ENCODE data around the gene KCNQ2. TPM values are rescaled to one million over a fixed set of nuclear protein-coding genes. Genes with fewer than 3 reads are reported as not detected.
A peak's percentile ranks its signal among the peaks of the same experiment; 100 is the strongest.

KCNQ2 gene
- total RNA-seq, 1 experiment from 2014 or later, result 86.5 TPM

GRCh38 chr20:63486300-63486855, 13.9 kb upstream of the KCNQ2 start:
- H3K36me3 ChIP-seq (ENCODE audit: control insufficient read depth in 1 of 2, insufficient read depth in 2 of 2, low read length in 2 of 2), result peaks cover 11 to 23% of the 10 kb centered on the region in 2 experiments
- no peak for TF ChIP-seq ELF1 (IDR thresholded peaks at IDR 0.05; ENCODE audit: borderline replicate concordance, low read depth)
- no peak for TF ChIP-seq SP1 (IDR thresholded peaks at IDR 0.05; ENCODE audit: low read depth)
- no peak for TF ChIP-seq SRF (IDR thresholded peaks at IDR 0.05; ENCODE audit: low read depth)
- TF ChIP-seq, protein P1, sequence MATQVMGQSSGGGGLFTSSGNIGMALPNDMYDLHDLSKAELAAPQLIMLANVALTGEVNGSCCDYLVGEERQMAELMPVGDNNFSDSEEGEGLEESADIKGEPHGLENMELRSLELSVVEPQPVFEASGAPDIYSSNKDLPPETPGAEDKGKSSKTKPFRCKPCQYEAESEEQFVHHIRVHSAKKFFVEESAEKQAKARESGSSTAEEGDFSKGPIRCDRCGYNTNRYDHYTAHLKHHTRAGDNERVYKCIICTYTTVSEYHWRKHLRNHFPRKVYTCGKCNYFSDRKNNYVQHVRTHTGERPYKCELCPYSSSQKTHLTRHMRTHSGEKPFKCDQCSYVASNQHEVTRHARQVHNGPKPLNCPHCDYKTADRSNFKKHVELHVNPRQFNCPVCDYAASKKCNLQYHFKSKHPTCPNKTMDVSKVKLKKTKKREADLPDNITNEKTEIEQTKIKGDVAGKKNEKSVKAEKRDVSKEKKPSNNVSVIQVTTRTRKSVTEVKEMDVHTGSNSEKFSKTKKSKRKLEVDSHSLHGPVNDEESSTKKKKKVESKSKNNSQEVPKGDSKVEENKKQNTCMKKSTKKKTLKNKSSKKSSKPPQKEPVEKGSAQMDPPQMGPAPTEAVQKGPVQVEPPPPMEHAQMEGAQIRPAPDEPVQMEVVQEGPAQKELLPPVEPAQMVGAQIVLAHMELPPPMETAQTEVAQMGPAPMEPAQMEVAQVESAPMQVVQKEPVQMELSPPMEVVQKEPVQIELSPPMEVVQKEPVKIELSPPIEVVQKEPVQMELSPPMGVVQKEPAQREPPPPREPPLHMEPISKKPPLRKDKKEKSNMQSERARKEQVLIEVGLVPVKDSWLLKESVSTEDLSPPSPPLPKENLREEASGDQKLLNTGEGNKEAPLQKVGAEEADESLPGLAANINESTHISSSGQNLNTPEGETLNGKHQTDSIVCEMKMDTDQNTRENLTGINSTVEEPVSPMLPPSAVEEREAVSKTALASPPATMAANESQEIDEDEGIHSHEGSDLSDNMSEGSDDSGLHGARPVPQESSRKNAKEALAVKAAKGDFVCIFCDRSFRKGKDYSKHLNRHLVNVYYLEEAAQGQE (IDR thresholded peaks at IDR 0.05; ENCODE audit: low read depth), result no peak
- no peak for TF ChIP-seq FOSL1 (IDR thresholded peaks at IDR 0.05; ENCODE audit: low read depth)
- TF ChIP-seq YY1 (IDR thresholded peaks at IDR 0.05; ENCODE audit: extremely low read depth, insufficient replicate concordance, low read depth, low read length), result no peak
- no peak for TF ChIP-seq CBX3 (IDR thresholded peaks at IDR 0.05; ENCODE audit: low read depth)
- no peak for TF ChIP-seq CTCF (IDR thresholded peaks at IDR 0.05 in 2 of 3, conservative IDR thresholded peaks at IDR 0.05 in 1 of 3; ENCODE audit: borderline replicate concordance in 1 of 3, insufficient read depth in 1 of 3, low read depth in 2 of 3, low read length in 2 of 3)
- TF ChIP-seq ZNF274 (IDR thresholded peaks at IDR 0.05; ENCODE audit: low read depth, low read length), result no peak
- no peak for TF ChIP-seq ZFX (IDR thresholded peaks at IDR 0.05)
- TF ChIP-seq EGR1 (IDR thresholded peaks at IDR 0.05; ENCODE audit: low read depth), result no peak
- no peak for TF ChIP-seq SIN3A (IDR thresholded peaks at IDR 0.05; ENCODE audit: low read depth)
- H3K9ac ChIP-seq (ENCODE audit: low read length), result no peak overlapping the region
- H3K4me2 ChIP-seq (ENCODE audit: low read length), result no peak overlapping the region
- DNase-seq (ENCODE audit: low read depth, low spot score), result no peak
- H3K4me3 ChIP-seq (replicated peaks in 1 of 2; ENCODE audit: low read depth in 1 of 2, low read length in 2 of 2), result no peak overlapping the region
- ATAC-seq, result peak; percentile 13; the same call in 1 of the 2 replicates
- no peak overlapping the region for H2AFZ ChIP-seq (ENCODE audit: low read depth, low read length, poor library complexity, severe bottlenecking)
- ChIA-PET CTCF (no interaction called here), POLR2A (no interaction called here), RAD21 (ENCODE audit: low non-redundant PET in 1 of 2, low total read pairs in 2 of 2, uncharacterized antibody in 2 of 2, unreplicated experiment in 2 of 2) (no interaction called here)
- no peak overlapping the region for H3K27ac ChIP-seq (ENCODE audit: low read depth, low read length)
- no peaks in the 10 kb centered on the region for H4K20me1 ChIP-seq (ENCODE audit: insufficient read depth)
- intact Hi-C loops (cut with micrococcal nuclease), result no loop called here
- no TSS peak for BruUV-seq (replicated peaks)
- H3K79me2 ChIP-seq (ENCODE audit: insufficient read depth, low read length), result no peaks in the 10 kb centered on the region
- no peaks in the 10 kb centered on the region for H3K27me3 ChIP-seq (ENCODE audit: insufficient read depth, low read length)
- H3K9me3 ChIP-seq (ENCODE audit: control insufficient read depth in 1 of 2, insufficient read depth in 1 of 2, low read depth in 1 of 2, low read length in 2 of 2), result no peaks in the 10 kb centered on the region
- no peaks in the 10 kb centered on the region for H3K9me2 ChIP-seq (ENCODE audit: insufficient read depth)
- H3K4me1 ChIP-seq (ENCODE audit: control insufficient read depth in 1 of 2, insufficient read depth in 2 of 2, low read length in 2 of 2), result peaks cover 21 to 55% of the 10 kb centered on the region in 2 experiments

Data from HCT116 (cell line).